ENCODE measurements around the gene CTNNBL1.
A peak's percentile ranks its signal among the peaks of the same experiment; 100 is the strongest.

Gene CTNNBL1

GRCh38 chr20:37898233-37899104 is 204.6 kb downstream of the CTNNBL1 start:
- Histone ChIP-seq H3K4me3 (ENCODE audit: low read depth, low read length) (no peak overlapping the region), H3K36me3 (replicated peaks) (no peaks in the 10 kb centered on the region), H3K27ac (no peak overlapping the region), H3K27me3 (replicated peaks) (peaks cover 9% of the 10 kb centered on the region)
- in situ Hi-C loops (cut with HindIII; ENCODE audit: low pct_ligation_motif_present, low sequenced_read_pairs): no loop called here
- no peak for DNase-seq
- no peak for TF ChIP-seq CTCF (IDR thresholded peaks at IDR 0.05; ENCODE audit: low read depth, low read length, missing control alignments)

GRCh38 chr20:37899105-37900045 is 205.5 kb downstream of the CTNNBL1 start:
- DNase-seq: no peak
- peak; percentile 34 for TF ChIP-seq CTCF (IDR thresholded peaks at IDR 0.05; ENCODE audit: low read depth, low read length, missing control alignments)
- Histone ChIP-seq H3K36me3 (replicated peaks) (no peaks in the 10 kb centered on the region), H3K27ac (no peak overlapping the region), H3K4me3 (ENCODE audit: low read depth, low read length) (no peak overlapping the region), H3K27me3 (replicated peaks) (peaks cover 14% of the 10 kb centered on the region)
- in situ Hi-C loops (cut with HindIII; ENCODE audit: low pct_ligation_motif_present, low sequenced_read_pairs): no loop called here

DNA sequence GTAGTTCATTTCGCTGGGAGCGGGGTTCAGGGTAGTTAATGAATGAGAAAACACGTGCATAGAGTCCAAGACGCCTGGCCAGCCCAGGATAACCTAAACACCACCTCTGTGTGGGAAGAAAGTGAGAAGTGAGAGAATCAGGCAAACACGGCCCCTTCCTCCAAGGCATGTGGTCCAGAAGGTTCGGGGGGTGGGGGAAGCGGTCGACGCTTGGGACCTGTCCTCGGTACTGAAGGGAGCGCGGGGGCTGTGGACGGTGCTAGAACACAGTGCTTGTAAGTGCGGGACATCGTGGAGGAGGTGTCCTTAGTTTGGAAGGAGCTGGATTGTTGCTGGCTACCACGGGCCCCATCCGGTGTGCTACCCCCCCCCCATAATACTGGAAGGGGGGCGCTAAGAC is 207.4 kb downstream of the CTNNBL1 start:
- H3K36me3 ChIP-seq (replicated peaks): no peaks in the 10 kb centered on the region
- DNase-seq: no peak
- in situ Hi-C loops (cut with HindIII; ENCODE audit: low pct_ligation_motif_present, low sequenced_read_pairs): no loop called here
- no peak overlapping the region for H3K4me3 ChIP-seq (ENCODE audit: low read depth, low read length)
- no peak for TF ChIP-seq CTCF (IDR thresholded peaks at IDR 0.05; ENCODE audit: low read depth, low read length, missing control alignments)
- H3K27ac ChIP-seq: no peak overlapping the region
- peaks cover 14% of the 10 kb centered on the region for H3K27me3 ChIP-seq (replicated peaks)

DNA sequence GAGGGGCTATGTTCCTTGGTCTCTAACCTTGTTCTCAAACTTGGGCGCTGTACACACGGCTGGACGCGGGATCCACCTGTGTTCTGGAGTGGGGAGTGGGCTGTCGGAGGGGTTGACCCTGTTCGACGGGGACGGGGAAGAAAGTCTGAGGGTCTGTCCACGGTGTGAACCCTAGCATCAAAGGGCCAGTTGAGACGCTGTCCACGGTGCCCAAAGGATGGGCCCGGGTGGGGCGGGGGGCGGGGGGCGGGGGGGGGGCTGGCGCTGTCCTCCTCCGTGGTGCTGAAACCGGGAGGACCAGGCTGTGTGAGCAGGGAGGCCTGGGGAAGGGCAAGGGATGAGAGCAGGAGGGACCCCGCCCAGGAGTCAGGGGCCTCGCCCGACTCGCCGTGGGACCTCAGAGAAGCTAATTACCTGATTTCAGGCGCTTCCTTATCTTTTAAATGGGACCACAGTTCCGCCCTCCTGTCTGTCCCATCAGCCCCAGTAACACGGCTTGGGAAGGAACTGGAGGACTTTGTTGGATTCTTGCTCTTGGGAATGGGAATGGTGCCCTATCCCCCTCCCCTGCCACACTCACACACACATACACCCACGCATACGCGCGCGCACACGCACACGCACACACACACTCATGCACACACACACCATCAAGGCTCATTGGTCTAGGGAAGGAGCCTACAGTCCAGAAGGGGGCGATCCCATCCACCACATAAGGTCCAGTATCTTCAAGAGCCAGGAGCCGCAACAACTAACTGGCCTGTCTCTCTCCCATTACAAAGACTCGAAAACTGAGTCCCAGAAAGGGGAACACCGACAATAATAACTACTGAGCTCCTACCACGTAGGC is 208.0 kb downstream of the CTNNBL1 start:
- Histone ChIP-seq H3K4me3 (ENCODE audit: low read depth, low read length) (no peak overlapping the region), H3K27me3 (replicated peaks) (peaks cover 14% of the 10 kb centered on the region), H3K27ac (no peak overlapping the region), H3K36me3 (replicated peaks) (no peaks in the 10 kb centered on the region)
- TF ChIP-seq CTCF (IDR thresholded peaks at IDR 0.05; ENCODE audit: low read depth, low read length, missing control alignments): peak; percentile 72
- peak; percentile 72 for DNase-seq
- in situ Hi-C loops (cut with HindIII; ENCODE audit: low pct_ligation_motif_present, low sequenced_read_pairs): no loop called here

- H3K27me3 ChIP-seq (replicated peaks): peaks cover 14% of the 10 kb centered on the region
- in situ Hi-C loops (cut with HindIII; ENCODE audit: low pct_ligation_motif_present, low sequenced_read_pairs): no loop called here
- H3K4me3 ChIP-seq (ENCODE audit: low read depth, low read length): peak within 1 kb of the TSS; percentile 42
- DNase-seq: peak; percentile 25
- TF ChIP-seq CTCF (IDR thresholded peaks at IDR 0.05; ENCODE audit: low read depth, low read length, missing control alignments): no peak
- no peaks in the 10 kb centered on the region for H3K36me3 ChIP-seq (replicated peaks)
- no peak within 1 kb of the TSS for H3K27ac ChIP-seq
These were observed 208.9 kb downstream of the CTNNBL1 start, which contains the start of gene VSTM2L for GRCh38 chr20:37902504-37903313. VSTM2L (plus strand) TSS chr20:37903127; CDS start chr20:37903351, 224 bp downstream.

Data from brain microvascular endothelial cell (primary cell).